GM12865 (cell line): Measurements from ENCODE around the gene FCER1A.

Experiments
- DNase-seq: peaks from one replicate; pipeline ENCODE4 v3.0.0; 2010; ENCODE audit warnings: low read depth
- H3K4me3 ChIP-seq: 2 replicates; pipeline ENCODE4 v1.5.1; 2011; ENCODE audit warnings: mild to moderate bottlenecking, low read depth, low read length, control low read depth
- TF ChIP-seq, protein P1 (sequence below): IDR thresholded peaks from 2 replicates; pipeline ENCODE4 v1.5.1; 2011; ENCODE audit warnings: low read length, control low read depth, low read depth, inconsistent platforms; ENCODE audit not compliant: insufficient read depth; ENCODE audit errors: missing control alignments

FCER1A gene

GRCh38 chr1:159282118-159282517 lies 20.0 kb upstream of the FCER1A start:
- no peak for DNase-seq
- H3K4me3 ChIP-seq = no peak overlapping the region
- TF ChIP-seq, protein P1, sequence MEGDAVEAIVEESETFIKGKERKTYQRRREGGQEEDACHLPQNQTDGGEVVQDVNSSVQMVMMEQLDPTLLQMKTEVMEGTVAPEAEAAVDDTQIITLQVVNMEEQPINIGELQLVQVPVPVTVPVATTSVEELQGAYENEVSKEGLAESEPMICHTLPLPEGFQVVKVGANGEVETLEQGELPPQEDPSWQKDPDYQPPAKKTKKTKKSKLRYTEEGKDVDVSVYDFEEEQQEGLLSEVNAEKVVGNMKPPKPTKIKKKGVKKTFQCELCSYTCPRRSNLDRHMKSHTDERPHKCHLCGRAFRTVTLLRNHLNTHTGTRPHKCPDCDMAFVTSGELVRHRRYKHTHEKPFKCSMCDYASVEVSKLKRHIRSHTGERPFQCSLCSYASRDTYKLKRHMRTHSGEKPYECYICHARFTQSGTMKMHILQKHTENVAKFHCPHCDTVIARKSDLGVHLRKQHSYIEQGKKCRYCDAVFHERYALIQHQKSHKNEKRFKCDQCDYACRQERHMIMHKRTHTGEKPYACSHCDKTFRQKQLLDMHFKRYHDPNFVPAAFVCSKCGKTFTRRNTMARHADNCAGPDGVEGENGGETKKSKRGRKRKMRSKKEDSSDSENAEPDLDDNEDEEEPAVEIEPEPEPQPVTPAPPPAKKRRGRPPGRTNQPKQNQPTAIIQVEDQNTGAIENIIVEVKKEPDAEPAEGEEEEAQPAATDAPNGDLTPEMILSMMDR = no peak

DNA sequence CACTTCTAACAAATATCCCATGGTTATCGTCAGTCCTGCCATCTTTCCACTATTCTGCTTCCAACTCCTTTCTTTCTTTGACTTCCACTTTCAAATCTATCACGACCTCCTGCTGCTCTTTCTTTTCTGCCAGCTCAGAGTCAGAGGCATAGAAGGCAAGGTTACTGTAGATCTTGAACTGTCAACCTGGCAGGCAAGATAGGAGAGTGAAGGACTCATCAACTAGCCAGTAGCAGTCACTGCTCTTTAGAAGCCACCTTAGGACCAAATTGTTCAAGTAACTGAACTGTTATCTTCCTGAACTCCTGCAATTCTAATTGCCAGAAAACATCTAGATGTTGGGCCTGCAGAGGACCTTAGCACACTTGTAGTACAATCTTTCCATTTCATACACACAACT lies 13.1 kb upstream of the FCER1A start:
- no peak for DNase-seq
- TF ChIP-seq, protein P1 = no peak
- H3K4me3 ChIP-seq = no peak overlapping the region

GRCh38 chr1:159291424-159291823 lies 10.7 kb upstream of the FCER1A start:
- no peak overlapping the region for H3K4me3 ChIP-seq
- no peak for DNase-seq
- TF ChIP-seq, protein P1 = no peak

GRCh38 chr1:159296706-159297375 lies 5.3 kb upstream of the FCER1A start:
- TF ChIP-seq, protein P1 = no peak
- peak; percentile 1 for DNase-seq
- H3K4me3 ChIP-seq = no peak overlapping the region

GRCh38 chr1:159300146-159300545 lies 2.0 kb upstream of the FCER1A start:
- no peak for DNase-seq
- no peak overlapping the region for H3K4me3 ChIP-seq
- TF ChIP-seq, protein P1 = no peak

DNA sequence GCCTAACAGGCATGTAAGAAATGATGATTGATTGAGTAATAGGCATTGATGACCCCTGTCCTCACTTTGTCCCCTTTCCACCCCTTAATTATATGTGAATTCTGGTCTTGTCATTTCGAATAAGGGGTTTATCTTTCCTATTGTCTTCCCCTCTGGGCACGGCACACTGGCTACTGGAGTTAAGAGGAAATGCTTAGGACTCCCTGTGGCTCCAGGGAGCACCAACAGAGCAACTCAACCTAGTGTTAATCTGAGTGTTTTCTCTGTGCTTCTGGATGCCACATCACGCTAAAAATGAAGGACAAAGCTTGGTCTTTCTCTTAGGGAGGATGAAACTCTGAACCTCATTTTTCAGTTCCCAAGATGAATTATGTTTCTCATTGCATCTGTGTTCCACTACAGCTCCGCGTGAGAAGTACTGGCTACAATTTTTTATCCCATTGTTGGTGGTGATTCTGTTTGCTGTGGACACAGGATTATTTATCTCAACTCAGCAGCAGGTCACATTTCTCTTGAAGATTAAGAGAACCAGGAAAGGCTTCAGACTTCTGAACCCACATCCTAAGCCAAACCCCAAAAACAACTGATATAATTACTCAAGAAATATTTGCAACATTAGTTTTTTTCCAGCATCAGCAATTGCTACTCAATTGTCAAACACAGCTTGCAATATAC lies 5.3 kb downstream of the FCER1A start:
- TF ChIP-seq, protein P1 = no peak

More for the DNA sequence above, 5.3 kb downstream of the FCER1A start:
- no peak overlapping the region for H3K4me3 ChIP-seq
- DNase-seq = no peak
